DOHH2 (cell line): Measurements from ENCODE around the gene CHCHD3.

Experiments used
- CTCF ChIP-seq: fragments of 200-600 bp; sonication (generic); IDR thresholded peaks from one replicate; pipeline ENCODE4 v1.5.1; 2014; ENCODE audit warnings: antibody characterized with exemption, mild to moderate bottlenecking, low read depth, low read length; ENCODE audit not compliant: poor library complexity, severe bottlenecking
- EZH2phosphoT487 ChIP-seq: fragments of 200-600 bp; sonication (generic); IDR thresholded peaks from 2 replicates; pipeline ENCODE4 v1.6.1; 2017; ENCODE audit warnings: borderline replicate concordance, mild to moderate bottlenecking, antibody characterized with exemption, low read length, moderate library complexity, mixed read lengths

- TF ChIP-seq CTCF (no peak), EZH2phosphoT487 (no peak)
These were observed 212.6 kb downstream of the CHCHD3 start for GRCh38 chr7:132869166-132869861.
